Measurements from ENCODE around the gene FLNA.

GRCh38 chrX:154323537-154323936 is 50.9 kb downstream of the FLNA start:
- no peak for TF ChIP-seq CTCF (IDR thresholded peaks at IDR 0.05 in 8 of 11, conservative IDR thresholded peaks at IDR 0.05 in 3 of 11)
- TF ChIP-seq POLR2AphosphoS5 (IDR thresholded peaks at IDR 0.05): no peak
- TF ChIP-seq POLR2A (IDR thresholded peaks at IDR 0.05): no peak
